KMS-11 (cell line): ENCODE results near the gene NCOA4.

ENCODE experiments used
- H2AFZ ChIP-seq: fragments of 200-600 bp; sonication (generic); 2 replicates; pipeline ENCODE4 v1.6.1; 2016; ENCODE audit warnings: antibody characterized with exemption, mixed run types, low read depth
- H3K27ac ChIP-seq: fragments of 200-600 bp; sonication (generic); 2 replicates; pipeline ENCODE4 v1.6.1; 2016; ENCODE audit warnings: mild to moderate bottlenecking, mixed run types
- H3K27me3 ChIP-seq: fragments of 200-600 bp; sonication (generic); 2 replicates; pipeline ENCODE4 v1.6.1; 2017; ENCODE audit warnings: mild to moderate bottlenecking, low read depth, mixed run types, moderate library complexity; ENCODE audit not compliant: insufficient read depth
- H3K36me3 ChIP-seq: fragments of 200-600 bp; sonication (generic); 2 replicates; pipeline ENCODE4 v1.6.1; 2017; ENCODE audit warnings: mild to moderate bottlenecking, mixed run types; ENCODE audit not compliant: insufficient read depth
- H3K4me1 ChIP-seq: fragments of 200-600 bp; sonication (generic); 2 replicates; pipeline ENCODE4 v1.6.1; 2016; ENCODE audit warnings: mild to moderate bottlenecking, low read depth, mixed run types; ENCODE audit not compliant: poor library complexity, severe bottlenecking
- H3K4me2 ChIP-seq: fragments of 200-600 bp; sonication (generic); 2 replicates; pipeline ENCODE4 v1.7.0; 2016; ENCODE audit warnings: mild to moderate bottlenecking, mixed run types
- H3K4me3 ChIP-seq: fragments of 200-600 bp; sonication (generic); IDR thresholded peaks from 2 replicates; pipeline ENCODE4 v1.6.1; 2017; ENCODE audit warnings: low read depth, low read length, mixed read lengths; ENCODE audit not compliant: insufficient read depth
- H3K79me2 ChIP-seq: fragments of 200-600 bp; sonication (generic); 2 replicates; pipeline ENCODE4 v1.6.1; 2016; ENCODE audit warnings: low read depth, mixed run types; ENCODE audit not compliant: insufficient read depth
- H3K9ac ChIP-seq: fragments of 200-600 bp; sonication (generic); 2 replicates; pipeline ENCODE4 v1.6.1; 2016; ENCODE audit warnings: mild to moderate bottlenecking, mixed run types
- H4K20me1 ChIP-seq: fragments of 200-600 bp; sonication (generic); 2 replicates; pipeline ENCODE4 v1.6.1; 2016; ENCODE audit warnings: mild to moderate bottlenecking, mixed run types; ENCODE audit not compliant: insufficient read depth
- CTCF ChIP-seq: fragments of 200-600 bp; sonication (generic); conservative IDR thresholded peaks from 2 replicates; pipeline ENCODE4 v1.6.1; 2017; ENCODE audit warnings: low read depth, mild to moderate bottlenecking, antibody characterized with exemption, low read length, moderate library complexity, mixed read lengths

The NCOA4 gene

GRCh38 chr10:46048152-46048551, 17.7 kb upstream of the NCOA4 start:
- H3K4me3 ChIP-seq: no peak overlapping the region
- H3K9ac ChIP-seq: no peak overlapping the region
- no peaks in the 10 kb centered on the region for H3K36me3 ChIP-seq
- no peak overlapping the region for H3K27ac ChIP-seq
- H4K20me1 ChIP-seq: no peaks in the 10 kb centered on the region
- no peaks in the 10 kb centered on the region for H3K27me3 ChIP-seq
- H2AFZ ChIP-seq: no peak overlapping the region
- H3K79me2 ChIP-seq: no peaks in the 10 kb centered on the region
- TF ChIP-seq CTCF: no peak
- H3K4me2 ChIP-seq: no peak overlapping the region
- no peaks in the 10 kb centered on the region for H3K4me1 ChIP-seq

- Histone ChIP-seq H4K20me1 (no peaks in the 10 kb centered on the region), H3K27ac (no peak within 1 kb of the TSS), H3K9ac (no peak within 1 kb of the TSS), H3K4me2 (no peak within 1 kb of the TSS), H3K4me3 (no peak within 1 kb of the TSS), H2AFZ (no peak within 1 kb of the TSS), H3K4me1 (no peaks in the 10 kb centered on the region), H3K27me3 (no peaks in the 10 kb centered on the region), H3K79me2 (no peaks in the 10 kb centered on the region), H3K36me3 (no peaks in the 10 kb centered on the region)
- no peak for TF ChIP-seq CTCF
Observed at GRCh38 chr10:46046261-46046660, 15.8 kb upstream of the NCOA4 start, which contains the start of gene MSMB. Gene MSMB, minus strand, starts transcription at chr10:46046269. Its CDS starts 32 bp downstream, at chr10:46046237.

GRCh38 chr10:46042527-46042926, 12.1 kb upstream of the NCOA4 start:
- no peak for TF ChIP-seq CTCF
- Histone ChIP-seq H3K79me2 (no peaks in the 10 kb centered on the region), H3K27me3 (no peaks in the 10 kb centered on the region), H3K4me1 (no peaks in the 10 kb centered on the region), H3K4me3 (no peak overlapping the region), H3K4me2 (no peak overlapping the region), H3K9ac (no peak overlapping the region), H3K36me3 (no peaks in the 10 kb centered on the region), H4K20me1 (no peaks in the 10 kb centered on the region), H2AFZ (no peak overlapping the region), H3K27ac (no peak overlapping the region)

- Histone ChIP-seq H4K20me1 (no peaks in the 10 kb centered on the region), H3K4me2 (no peak overlapping the region), H2AFZ (no peak overlapping the region), H3K27ac (no peak overlapping the region), H3K9ac (no peak overlapping the region), H3K79me2 (no peaks in the 10 kb centered on the region), H3K36me3 (no peaks in the 10 kb centered on the region), H3K27me3 (no peaks in the 10 kb centered on the region), H3K4me3 (no peak overlapping the region), H3K4me1 (no peaks in the 10 kb centered on the region)
- TF ChIP-seq CTCF: no peak
Observed at GRCh38 chr10:46040004-46040403, 9.6 kb upstream of the NCOA4 start.
